ENCODE results near the gene ST14. TPM values are rescaled to one million over a fixed set of nuclear protein-coding genes. Genes with fewer than 3 reads are reported as not detected.

The ST14 gene
- total RNA-seq, 1 experiment from 2014 or later, result 141 TPM

DNA sequence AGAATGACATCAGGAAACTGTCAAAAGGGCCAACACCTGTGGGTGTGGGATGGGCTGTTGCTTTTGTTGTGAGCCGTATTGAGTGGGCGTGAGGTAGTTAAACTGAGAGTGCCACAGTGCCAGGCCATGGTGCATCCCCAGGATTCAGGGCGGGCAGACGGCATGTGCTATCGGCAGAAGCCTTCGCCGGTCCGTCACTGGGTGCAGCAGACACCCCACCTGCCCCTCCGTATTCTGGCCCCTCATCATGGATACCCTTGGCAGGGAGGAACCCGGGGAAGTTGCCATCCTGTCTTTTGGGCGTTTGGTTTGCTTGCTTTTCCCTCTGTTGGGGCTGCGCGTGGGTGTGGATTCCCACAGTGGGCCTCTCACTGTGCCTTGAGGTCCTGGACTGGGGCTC lies 27.5 kb downstream of the ST14 start:
- H3K27ac ChIP-seq, result no peak overlapping the region
- CTCF ChIA-PET, result no interaction called here
- no TSS peak for BruUV-seq (replicated peaks)
- no peaks in the 10 kb centered on the region for H3K9me2 ChIP-seq (ENCODE audit: insufficient read depth)
- intact Hi-C loops (cut with micrococcal nuclease; ENCODE audit: unreplicated experiment), result no loop called here
- 0 out of 2 replicates have a peak, but pooled peaks cover 4% of the 10 kb centered on the region for H3K36me3 ChIP-seq (ENCODE audit: low read depth)
- POLR2A ChIA-PET (ENCODE audit: unreplicated experiment), result no interaction called here
- no peak overlapping the region for H2AFZ ChIP-seq
- peaks cover 15% of the 10 kb centered on the region; the same call in 1 of the 2 replicates for H3F3A ChIP-seq (ENCODE audit: insufficient read depth, low read depth)
- peaks cover 55% of the 10 kb centered on the region for H3K79me2 ChIP-seq (ENCODE audit: low read depth)
- no peak overlapping the region for H3K4me2 ChIP-seq
- no peaks in the 10 kb centered on the region for H3K27me3 ChIP-seq (ENCODE audit: insufficient read depth, low read depth)
- no peaks in the 10 kb centered on the region for H3K9me3 ChIP-seq (ENCODE audit: insufficient read depth, low read depth)
- no peak overlapping the region for H3K4me3 ChIP-seq
- no peak for DNase-seq
- peaks cover 14% of the 10 kb centered on the region for H4K20me1 ChIP-seq (ENCODE audit: insufficient read depth)
- peaks cover 5% of the 10 kb centered on the region for H3K4me1 ChIP-seq (replicated peaks; ENCODE audit: insufficient read depth)
- TF ChIP-seq, protein P1, sequence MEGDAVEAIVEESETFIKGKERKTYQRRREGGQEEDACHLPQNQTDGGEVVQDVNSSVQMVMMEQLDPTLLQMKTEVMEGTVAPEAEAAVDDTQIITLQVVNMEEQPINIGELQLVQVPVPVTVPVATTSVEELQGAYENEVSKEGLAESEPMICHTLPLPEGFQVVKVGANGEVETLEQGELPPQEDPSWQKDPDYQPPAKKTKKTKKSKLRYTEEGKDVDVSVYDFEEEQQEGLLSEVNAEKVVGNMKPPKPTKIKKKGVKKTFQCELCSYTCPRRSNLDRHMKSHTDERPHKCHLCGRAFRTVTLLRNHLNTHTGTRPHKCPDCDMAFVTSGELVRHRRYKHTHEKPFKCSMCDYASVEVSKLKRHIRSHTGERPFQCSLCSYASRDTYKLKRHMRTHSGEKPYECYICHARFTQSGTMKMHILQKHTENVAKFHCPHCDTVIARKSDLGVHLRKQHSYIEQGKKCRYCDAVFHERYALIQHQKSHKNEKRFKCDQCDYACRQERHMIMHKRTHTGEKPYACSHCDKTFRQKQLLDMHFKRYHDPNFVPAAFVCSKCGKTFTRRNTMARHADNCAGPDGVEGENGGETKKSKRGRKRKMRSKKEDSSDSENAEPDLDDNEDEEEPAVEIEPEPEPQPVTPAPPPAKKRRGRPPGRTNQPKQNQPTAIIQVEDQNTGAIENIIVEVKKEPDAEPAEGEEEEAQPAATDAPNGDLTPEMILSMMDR (conservative IDR thresholded peaks at IDR 0.05), result no peak
- TF ChIP-seq EZH2 (IDR thresholded peaks at IDR 0.05; ENCODE audit: low read depth), result no peak

DNA sequence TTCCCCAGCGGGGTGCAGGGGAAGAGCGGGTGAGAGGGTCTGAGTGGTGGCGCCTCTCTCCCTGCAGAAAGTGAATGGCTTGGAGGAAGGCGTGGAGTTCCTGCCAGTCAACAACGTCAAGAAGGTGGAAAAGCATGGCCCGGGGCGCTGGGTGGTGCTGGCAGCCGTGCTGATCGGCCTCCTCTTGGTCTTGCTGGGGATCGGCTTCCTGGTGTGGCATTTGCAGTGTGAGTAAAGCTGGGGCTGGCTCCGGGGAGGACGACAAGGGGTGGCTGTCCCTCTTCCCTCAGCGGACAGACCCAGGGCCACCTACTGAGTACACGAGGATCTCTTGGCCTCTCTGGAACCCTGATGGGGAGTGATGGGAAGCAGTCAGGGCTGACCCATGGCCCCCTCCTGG lies 28.5 kb downstream of the ST14 start:
- Histone ChIP-seq H3K27me3 (ENCODE audit: insufficient read depth, low read depth) (no peaks in the 10 kb centered on the region), H3K9me2 (ENCODE audit: insufficient read depth) (no peaks in the 10 kb centered on the region), H3K4me2 (no peak overlapping the region), H3F3A (ENCODE audit: insufficient read depth, low read depth) (0 out of 2 replicates have a peak, but pooled peaks cover 6% of the 10 kb centered on the region), H4K20me1 (ENCODE audit: insufficient read depth) (peaks cover 10% of the 10 kb centered on the region), H3K79me2 (ENCODE audit: low read depth) (peaks cover 46% of the 10 kb centered on the region), H3K4me3 (no peak overlapping the region), H3K27ac (no peak overlapping the region), H3K9me3 (ENCODE audit: insufficient read depth, low read depth) (no peaks in the 10 kb centered on the region), H2AFZ (no peak overlapping the region), H3K4me1 (replicated peaks; ENCODE audit: insufficient read depth) (no peaks in the 10 kb centered on the region), H3K36me3 (ENCODE audit: low read depth) (peaks cover 4% of the 10 kb centered on the region; the same call in 1 of the 2 replicates)
- TF ChIP-seq EZH2 (IDR thresholded peaks at IDR 0.05; ENCODE audit: low read depth), result no peak
- TF ChIP-seq, protein P1 (conservative IDR thresholded peaks at IDR 0.05), result no peak
- no TSS peak for BruUV-seq (replicated peaks)
- no peak for DNase-seq
- intact Hi-C loops (cut with micrococcal nuclease; ENCODE audit: unreplicated experiment), result no loop called here
- ChIA-PET POLR2A (ENCODE audit: unreplicated experiment) (no interaction called here), CTCF (no interaction called here)

DNA sequence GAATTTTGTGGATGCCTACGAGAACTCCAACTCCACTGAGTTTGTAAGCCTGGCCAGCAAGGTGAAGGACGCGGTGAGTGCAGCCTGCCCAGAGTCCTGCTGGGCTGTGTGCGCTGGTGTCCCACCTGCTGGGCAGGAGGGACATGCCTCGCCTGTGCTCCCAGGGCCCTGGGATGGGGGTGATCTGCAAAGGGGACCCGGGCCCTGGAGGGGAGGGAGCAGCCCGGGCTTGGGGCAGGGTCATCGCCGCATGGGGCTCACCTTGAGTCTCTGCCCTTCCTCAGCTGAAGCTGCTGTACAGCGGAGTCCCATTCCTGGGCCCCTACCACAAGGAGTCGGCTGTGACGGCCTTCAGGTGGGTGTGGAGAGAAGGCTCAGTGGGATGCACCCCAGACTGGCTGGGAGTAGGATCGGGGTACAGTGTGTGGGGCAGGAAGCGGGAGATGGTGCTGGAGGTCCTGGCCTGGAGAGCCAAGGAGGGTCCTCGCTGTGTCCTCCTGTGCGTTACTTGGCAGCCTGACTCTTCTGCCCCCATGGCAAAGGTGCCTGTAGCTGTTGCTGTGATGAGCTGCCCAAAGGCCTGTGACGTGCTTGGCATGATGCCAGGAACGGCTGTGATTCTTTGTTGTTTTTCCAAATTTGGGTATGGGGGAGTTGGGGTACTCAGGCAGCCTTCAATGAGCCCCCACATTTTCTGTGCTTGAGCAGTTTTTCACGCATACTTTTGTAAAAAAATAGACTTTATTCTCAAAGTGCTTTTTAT lies 29.2 kb downstream of the ST14 start:
- Histone ChIP-seq H3K79me2 (ENCODE audit: low read depth) (peaks cover 39% of the 10 kb centered on the region), H3K27ac (no peak overlapping the region), H2AFZ (no peak overlapping the region), H3K9me2 (ENCODE audit: insufficient read depth) (no peaks in the 10 kb centered on the region), H3K36me3 (ENCODE audit: low read depth) (peaks cover under 1% of the 10 kb centered on the region; the same call in 1 of the 2 replicates), H3K9me3 (ENCODE audit: insufficient read depth, low read depth) (no peaks in the 10 kb centered on the region), H3K4me1 (replicated peaks; ENCODE audit: insufficient read depth) (no peaks in the 10 kb centered on the region), H3K4me3 (no peak overlapping the region), H3F3A (ENCODE audit: insufficient read depth, low read depth) (0 out of 2 replicates have a peak, but pooled peaks cover 6% of the 10 kb centered on the region), H3K27me3 (ENCODE audit: insufficient read depth, low read depth) (no peaks in the 10 kb centered on the region), H3K4me2 (no peak overlapping the region), H4K20me1 (ENCODE audit: insufficient read depth) (peaks cover 10% of the 10 kb centered on the region)
- DNase-seq, result no peak
- intact Hi-C loops (cut with micrococcal nuclease; ENCODE audit: unreplicated experiment), result no loop called here
- ChIA-PET CTCF (interaction anchor here (0.6 kb wide), 1 partner anchor 266 kb away, joined by 9 read pairs; no protein-coding TSS in a partner anchor), POLR2A (ENCODE audit: unreplicated experiment) (no interaction called here)
- BruUV-seq (replicated peaks), result no TSS peak
- TF ChIP-seq EZH2 (IDR thresholded peaks at IDR 0.05; ENCODE audit: low read depth), result no peak
- TF ChIP-seq, protein P1 (conservative IDR thresholded peaks at IDR 0.05), result no peak
